Measurements from ENCODE around the gene NID2.

DNA sequence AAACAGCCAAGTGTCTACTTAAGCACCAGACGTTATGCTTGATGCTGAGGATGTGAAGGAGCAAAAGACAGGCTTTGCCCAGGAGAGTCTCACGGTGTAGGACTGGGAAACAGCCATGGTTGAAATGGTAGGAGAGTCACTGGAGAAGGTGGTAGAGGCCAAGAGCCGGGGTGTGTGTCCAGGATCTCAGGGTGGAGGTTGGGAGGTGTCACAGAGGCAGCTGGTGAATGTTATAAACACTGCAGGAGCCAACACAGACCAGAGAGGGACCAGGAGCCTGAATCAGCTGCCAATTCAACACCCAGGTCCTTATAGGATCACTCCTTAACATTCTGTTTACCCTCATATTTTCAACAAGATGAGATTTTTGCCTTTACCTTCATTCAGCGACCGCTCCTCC is 7.5 kb downstream of the NID2 start:
- TF ChIP-seq POLR2AphosphoS5 (IDR thresholded peaks at IDR 0.05; ENCODE audit: low read depth, low read length) (no peak), REST (IDR thresholded peaks at IDR 0.05; ENCODE audit: insufficient read depth in 1 of 2, low read depth in 2 of 2, low read length in 2 of 2) (no peak)

Data from PFSK-1 (cell line).